Smooth muscle cell of the brain vasculature (primary cell): ENCODE measurements around the gene ANXA2.
"Not testable (repeated sequence)": the region's sequence is repeated elsewhere in the genome, so short reads cannot be mapped to it uniquely, and the experiment has no call there.

Experiments used
- DNase-seq: peaks from one replicate; pipeline ENCODE4 v3.0.0-alpha.2; 2012; ENCODE audit warnings: low read depth, low spot score

ANXA2 gene

DNA sequence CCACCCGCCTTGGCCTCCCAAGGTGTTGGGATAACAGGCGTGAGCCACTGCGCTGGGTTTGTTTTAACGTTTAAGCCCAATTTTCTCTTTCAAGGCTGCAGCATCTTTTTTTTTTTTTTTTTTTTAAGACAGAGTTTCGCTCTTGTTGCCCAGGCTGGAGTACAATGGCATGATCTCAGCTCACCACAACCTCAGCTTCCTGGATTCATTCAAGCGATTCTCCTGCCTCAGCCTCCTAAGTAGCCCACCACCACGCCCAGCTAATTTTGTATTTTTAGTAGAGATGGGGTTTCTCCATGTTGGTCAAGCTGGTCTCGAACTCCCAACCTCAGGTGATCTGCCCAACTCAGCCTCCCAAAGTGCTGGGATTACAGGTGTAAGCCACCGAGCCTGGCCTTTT, 12.6 kb upstream of the ANXA2 start:
- DNase-seq, result not testable (repeated sequence)

DNA sequence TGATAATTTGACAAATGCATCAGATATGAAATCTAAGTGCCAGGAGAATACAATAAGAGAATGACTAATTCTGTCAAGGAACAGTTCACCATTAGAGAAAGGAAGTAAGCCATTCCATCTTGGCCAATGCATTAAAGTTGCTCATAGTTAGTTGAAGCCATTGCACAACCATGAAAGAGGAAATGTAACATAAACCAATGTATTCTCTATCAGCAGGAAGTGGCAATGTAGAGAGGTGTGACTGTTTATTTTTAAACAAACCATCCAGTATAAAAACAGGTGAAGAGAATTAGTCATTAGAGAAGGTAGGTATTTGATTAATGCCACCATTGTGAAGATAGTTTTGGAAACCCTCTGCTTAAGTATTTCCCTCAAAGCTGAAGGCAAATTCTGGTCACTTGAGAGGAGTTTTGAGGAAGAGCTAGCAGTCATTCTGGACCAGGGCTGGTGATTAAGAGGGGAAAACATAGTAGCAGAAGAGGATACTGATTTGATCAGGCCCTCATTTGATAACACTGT, 10.7 kb upstream of the ANXA2 start:
- DNase-seq, result no peak

DNA sequence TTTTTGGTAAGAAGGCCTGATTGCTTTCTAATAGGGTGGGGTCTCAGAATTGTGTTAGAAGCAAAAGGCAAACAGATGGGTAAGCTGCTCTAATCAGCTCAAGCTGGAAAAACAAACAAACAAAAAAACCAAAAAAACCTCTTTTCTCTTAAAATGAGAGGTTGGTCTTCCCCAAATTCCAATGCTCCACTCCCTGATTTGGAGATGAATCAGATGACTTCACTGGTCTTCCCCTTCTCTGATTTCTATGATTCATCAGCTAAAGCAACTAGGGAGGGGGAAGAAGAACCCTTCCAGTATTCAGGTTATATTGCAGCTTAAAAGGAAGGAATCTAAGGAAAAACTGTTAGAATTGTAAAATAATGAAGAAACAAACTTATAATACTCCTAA, 9.6 kb upstream of the ANXA2 start:
- no peak for DNase-seq

DNA sequence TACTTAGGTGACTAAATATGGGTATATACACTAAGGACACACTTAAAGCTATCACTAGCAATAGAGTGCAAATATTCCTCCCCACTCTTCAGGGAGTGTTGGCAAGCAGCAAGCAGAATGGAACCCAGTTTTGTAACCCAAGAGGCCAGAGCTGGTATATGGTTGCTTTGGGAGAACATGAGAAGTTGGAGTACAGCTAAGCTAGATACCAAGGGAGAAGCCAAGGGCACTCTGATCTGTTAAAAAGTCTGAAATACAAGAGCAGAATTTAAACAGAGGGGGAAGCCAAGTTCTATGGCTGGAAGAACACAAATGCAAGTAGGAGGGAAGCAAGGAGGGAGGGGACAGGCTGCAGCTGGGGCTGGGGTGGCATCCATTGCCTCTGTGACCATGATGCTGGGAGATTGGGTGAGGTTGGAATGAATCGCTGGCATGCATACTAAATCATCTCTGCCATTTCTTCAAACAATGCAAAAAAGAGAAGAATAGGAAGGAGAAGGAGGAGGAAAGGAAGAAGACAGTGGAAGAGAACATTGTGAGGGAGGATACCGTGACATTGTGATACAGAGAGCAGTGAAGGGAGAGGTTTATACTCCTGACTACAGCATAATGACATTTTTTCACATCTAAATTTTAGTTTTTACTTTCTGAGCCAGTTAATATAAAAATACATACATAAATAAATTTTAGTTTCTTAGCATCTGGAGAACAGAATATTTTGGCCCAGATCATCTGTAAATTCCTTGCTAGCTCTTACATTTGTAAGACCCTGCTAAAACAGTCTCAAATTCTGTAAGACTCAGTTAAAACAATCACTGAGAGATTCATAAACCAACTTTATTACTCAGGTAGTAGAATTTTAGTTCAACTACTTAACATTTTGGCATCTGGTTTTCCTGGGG, 9.0 kb upstream of the ANXA2 start:
- no peak for DNase-seq

DNA sequence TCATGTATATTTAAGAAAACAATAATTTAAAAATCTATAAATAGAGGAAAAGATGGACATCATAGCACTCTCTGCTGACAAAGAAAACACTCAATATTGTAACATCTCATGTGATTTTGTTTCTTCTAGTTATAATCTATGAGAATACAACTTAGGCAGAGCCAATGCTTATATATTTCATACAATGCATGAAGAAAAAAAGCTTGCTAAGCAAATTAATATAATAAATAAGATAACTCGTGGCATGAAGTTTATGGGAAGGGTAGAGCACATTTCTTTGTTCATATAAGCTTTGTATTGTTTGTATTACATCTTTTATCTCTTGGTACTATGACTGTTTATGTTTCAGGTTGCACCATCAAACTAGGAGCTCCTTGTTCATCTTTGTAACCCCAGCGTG, 7.6 kb upstream of the ANXA2 start:
- DNase-seq, result no peak

DNA sequence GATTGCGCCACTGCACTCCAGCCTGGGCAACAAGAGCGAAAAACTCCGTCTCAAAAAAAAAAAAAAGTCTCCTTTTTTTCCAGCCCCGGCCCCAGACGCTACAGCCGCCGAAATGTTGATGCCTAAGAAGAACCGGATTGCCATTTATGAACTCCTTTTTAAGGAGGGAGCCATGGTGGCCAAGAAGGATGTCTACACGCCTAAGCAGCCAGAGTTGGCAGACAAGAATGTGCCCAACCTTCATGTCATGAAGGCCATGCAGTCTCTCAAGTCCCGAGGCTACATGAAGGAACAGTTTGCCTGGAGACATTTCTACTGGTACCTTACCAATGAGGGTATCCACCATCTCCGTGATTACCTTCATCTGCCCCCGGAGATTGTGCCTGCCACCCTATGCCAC, 6.6 kb upstream of the ANXA2 start:
- DNase-seq, result not testable (repeated sequence)

DNA sequence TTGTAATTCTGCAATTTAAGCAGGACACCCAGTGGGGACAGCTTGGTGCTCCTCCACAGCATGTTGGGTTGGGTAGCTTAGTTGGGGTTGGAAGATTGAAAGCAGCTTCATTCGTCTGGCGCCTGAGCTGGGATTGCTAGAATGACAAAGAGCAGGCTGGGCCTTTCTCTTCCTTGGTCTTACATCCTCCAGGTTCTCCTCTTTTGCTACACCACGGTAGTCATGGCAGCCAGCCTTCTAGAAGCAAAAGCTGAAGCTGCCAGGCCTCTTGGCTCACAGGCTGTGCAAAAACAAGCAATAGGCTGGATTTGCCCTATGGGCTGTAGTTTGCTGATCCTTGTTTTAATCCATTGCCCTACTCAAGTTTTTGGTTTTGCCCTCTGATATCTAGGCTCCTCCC, 3.2 kb upstream of the ANXA2 start:
- DNase-seq, result no peak

DNA sequence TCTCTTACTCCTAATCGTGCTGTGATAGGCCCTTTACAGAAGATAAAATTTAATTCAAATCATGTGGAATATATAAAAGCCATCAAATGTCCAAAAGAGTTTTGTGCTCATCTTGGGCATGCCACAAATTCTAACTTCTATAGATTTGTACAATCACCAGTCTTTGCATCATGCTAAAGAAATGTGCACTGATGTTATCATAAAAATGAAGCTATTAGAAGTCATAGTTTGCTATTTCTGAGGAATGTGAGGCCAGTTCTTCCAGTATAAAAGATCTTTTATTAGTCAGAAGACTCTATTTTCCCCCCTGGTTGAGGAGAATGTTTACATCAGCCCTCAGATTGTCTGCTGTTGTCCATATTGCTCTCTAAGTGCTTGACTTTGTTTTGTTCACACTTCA, 2.1 kb upstream of the ANXA2 start:
- no peak for DNase-seq

DNA sequence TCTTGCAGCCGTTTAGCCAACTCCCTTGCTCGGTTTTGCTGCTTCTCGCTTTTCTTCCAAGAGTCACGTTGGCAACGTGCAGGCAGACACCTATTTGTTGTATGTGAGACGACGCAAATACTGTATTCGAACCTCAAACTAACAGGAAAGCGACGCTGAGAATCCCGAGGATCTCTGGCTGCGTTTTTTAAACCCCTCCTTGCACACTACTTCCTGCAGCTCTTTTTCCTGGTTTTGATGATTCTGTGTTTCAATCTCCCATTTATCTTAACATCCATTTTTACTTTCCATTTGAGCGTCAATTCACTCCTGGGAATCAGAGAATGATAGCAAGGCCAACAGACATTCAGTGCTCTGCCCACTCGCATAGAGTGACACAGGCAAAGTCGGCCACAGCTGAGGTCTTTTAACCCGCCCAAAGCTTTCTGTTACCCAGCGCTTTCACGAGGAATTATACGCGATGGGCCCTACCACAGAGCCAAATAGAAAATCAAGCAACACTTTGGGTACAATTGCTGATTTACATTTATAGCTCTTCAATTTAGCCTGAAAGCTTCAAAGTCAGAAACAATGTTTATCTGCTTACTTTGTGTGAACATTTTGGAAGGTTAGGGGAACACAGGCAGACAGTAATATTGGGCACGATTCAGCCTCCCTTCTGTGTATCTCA, 1.6 kb upstream of the ANXA2 start:
- no peak for DNase-seq

DNA sequence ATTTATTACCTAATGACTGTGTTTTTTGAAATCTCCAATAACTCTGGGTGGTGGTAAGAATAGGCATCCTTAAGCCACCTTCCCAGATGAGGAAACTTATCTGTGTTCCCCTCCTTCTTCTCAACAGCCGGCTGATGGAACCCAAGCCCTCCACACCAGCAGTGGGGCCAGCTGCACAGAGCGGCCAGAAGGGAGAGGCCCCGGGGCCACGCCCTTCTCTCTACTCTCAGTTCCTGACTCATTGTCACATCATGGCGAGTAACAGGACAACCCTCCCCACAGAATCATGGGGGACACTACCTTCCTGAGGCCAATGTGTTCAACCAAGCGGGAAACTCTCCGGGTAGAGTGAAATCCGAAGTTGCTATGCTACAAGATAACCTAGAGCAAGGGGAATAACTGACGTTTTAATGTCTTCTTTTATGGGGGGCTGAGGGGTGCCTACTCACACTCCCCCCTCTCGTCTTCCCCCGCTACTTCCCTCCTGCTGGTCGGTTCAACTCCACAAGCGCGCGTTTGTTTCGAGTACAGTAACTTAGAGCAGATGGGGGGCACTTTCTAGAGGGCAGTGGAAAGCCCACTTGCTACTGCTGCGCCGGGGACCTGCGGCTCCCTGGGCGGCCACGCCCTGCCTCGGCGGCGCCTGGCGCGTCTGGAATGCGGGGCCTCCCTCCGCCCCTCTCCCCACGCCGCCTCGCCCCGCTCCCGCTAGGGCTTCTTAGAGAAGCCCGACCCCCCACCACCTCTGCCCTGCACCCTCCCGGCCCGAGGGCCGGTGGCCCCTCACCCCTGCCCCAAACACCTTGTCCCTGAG, 621 bp downstream of the ANXA2 start:
- DNase-seq, result no peak

DNA sequence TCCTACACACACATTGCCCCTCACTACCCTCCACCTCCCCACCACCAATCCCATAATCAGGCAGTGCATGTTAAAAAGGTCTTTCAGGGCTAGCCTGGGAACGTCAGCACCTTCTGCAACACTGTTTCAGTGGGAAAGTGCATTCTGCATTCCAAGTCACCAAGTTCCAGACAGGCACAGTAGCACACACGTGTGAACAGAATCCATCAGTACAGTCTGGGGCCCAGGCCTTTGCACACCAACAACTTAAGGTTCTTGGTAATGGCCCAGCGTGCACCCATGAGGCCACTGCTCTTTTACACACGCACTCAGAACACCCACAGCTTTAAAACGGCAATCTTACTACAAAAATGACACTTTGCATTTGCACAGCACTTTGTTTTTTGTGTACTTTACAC, 1.2 kb downstream of the ANXA2 start:
- DNase-seq, result no peak

DNA sequence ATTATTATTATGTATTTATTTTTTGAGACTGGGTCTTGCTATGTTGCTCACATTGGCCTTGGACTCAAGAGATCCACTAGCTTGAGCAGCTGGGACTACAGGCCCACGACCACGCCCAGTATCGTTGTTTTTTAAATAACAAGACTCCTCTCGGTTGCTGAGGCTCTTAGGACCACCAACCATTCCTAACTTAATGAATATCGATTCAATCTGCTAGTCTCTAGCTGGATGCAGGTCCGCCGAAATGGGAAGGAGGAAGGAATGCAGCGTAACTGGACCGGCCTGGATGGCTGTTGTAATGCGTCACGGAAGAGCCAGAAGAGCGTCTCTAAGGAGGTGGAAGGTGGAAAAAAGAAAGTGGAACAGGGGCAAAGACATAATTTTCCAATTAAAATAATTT, 1.7 kb downstream of the ANXA2 start:
- DNase-seq, result no peak

DNA sequence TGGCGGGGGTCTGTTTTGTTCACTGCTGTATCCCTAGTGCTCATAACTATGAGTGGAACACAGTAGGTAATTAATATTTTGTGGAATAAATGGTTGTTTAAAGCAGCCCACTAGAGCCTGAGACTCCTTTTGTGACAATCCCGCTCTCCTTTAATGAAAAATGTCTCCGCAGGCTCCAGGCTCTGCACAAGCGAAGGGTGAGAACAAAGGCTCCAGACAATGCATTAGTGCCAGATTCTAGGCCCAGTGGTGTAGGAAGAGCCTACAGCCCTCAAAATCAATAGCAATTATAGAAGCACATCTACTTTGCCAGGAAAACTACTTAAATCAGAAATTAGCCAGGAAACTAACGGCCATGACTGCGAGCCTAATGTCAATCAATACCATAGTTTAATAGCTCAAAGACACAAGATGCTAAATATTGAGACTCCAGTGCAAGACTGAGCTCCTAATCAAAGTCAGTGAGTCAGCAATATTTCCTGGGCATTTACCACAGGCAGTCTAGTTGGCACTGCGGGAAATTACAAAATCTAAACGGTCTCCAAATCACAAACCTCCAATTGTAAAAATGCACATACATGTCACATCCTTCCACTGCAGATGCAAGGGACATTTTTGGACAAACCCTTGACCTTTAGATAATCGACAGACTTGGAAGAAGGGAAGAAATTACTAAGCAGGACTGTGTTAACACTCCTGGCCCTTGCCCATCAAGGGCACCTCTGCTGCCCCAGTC, 2.3 kb downstream of the ANXA2 start:
- DNase-seq, result no peak

DNA sequence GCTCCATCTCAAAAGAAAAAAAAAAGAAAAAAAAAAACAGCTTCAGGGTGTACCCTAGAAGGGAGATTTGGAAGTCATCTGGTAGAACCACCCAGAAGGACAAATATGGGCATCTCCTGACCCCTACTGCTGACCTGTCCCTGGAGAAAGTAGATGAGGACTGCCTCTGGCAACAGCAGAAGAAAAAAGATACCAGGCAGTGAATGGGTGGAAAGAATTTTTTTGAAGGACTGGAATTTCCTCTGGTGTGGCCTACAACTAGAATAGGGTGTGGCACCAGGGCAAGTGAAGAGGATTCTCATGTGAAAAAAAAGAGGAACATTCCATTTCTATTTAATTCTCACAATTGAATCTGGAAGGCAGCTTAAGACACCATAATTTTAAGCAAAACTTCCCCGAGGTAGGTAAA, 3.1 kb downstream of the ANXA2 start:
- no peak for DNase-seq

DNA sequence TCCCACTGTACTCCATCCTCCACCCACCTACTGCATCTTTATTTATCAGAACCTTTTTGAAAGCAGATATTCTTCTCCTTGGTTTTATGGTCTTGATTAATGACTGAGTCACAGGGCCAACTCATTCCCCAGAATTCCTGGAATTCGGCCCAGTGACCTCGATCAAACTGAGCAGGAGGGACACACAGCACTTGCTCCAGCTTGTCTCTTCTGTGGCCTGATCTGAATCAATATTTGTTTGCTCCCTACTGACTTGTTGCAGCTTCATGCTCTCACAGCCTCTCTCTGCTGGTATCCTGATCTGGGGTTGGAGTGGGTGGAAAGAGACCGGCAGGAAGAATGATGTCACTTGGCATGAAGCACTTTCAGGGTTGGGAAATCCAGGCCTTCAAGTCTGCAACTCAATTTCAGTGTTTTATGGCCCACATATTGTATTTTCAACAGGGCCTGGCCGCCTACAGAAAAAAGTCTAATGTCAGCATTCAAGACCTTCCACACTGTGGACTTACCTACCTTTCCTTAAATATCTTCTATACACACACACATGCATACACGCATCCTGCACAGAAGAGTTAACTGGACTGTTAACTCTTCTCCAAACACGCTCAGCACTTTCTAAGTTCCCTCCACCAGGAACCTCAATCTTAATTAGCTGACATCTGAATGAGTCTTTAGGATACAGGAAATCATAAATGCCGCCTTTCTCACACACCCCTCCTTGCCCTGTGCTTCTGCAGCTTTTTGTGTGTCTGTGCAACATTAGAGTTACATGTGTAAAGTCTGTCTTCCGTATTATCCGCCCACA, 4.6 kb downstream of the ANXA2 start:
- DNase-seq, result peak; percentile 94

DNA sequence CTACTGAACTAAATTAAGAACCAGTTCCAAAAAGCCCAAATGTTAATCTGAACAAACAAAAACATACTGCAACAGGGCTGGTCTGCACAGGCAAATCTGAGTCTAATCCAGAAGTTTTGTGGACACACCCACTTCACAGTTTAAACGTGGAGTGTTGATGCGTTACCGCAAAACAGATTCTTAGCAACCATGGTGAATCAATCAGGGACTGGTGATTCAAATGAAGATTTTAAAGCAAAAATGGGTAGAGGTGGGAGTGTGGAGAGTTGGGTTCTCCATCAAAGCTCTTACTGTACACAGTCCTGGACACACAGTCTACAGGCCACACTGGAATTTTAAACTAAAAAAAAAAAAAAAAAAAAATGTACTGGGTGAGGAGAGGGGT, 5.2 kb downstream of the ANXA2 start:
- DNase-seq, result no peak

DNA sequence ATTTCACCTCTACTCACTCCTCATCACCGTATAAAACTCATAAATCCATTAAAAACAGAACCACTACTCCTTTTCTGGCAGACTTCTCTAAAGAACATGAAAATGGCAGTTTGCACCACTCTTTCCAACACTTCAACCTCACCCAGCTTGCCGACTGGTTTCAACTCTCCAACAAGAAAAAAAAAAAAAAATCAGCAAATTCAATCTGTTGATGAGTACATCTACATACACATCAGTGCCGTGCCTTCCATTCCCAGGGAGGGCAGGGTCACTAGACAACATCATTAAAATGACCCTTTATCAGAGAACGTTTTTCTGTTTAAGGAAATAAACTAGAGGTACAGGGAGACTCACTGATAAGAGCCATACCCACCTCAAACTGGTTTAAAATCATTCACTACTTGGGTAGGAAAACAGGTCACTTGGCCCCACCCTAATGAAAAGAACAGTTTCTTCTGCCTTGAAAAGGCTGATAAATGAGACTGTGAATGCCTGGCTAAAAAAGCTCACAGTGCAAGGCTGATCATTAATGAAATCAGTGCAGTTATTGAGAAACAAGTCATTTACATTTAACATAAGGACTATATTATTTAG, 6.0 kb downstream of the ANXA2 start:
- no peak for DNase-seq

DNA sequence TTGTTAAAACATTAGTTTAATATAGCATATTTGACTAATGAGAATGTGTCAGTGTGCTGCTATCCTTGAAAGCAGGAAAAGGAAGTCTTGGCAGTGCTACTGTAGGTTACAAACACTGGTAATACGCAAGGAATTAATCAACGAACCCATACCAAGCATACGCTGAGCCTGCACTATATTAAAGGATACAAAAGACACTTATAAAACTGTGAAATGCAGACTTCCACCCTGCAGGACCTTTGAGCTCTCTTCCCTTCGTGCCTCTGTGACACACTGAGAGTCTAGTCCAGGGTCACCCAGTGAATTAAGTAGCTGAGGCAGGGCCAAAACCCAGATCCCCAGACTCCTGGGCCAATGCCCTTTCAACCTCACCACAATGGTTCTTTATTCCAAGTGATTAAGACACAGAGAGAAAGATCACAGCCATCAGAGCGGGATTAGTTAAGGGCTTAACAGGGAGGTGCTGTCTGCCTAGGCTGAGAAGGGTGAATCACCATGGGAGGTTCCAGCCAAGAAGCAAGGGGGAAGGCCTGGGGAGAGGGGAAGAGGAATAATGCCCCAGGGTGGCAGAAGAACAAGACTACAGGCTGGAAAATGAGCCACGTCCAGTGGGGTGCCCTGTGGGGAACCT, 6.8 kb downstream of the ANXA2 start:
- DNase-seq, result no peak

DNA sequence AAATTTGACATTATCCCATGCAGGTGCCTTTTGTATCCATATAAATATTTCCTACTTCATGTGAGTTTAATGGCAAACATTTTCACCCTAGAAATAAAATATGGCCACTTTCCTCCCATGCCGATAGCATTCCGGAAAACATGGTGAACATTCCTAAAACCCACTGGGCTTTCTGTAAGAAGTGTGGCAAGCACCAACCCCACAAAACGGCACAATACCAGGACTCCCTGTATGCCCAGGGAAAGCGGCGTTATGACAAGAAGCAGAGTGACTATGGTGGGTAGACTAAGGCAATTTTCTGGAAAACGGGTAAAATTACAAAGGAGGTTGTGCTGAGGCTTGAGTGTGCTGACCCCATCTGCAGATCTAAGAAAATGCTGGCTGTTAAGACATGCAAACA, 7.6 kb downstream of the ANXA2 start:
- DNase-seq, result no peak
